SIG-M5 (cell line): ENCODE results near the gene PIGQ.

Experiments used
- DNase-seq: peaks from one replicate; lab custom pipeline; 2025; lab: John Stamatoyannopoulos, UW

Gene PIGQ

DNA sequence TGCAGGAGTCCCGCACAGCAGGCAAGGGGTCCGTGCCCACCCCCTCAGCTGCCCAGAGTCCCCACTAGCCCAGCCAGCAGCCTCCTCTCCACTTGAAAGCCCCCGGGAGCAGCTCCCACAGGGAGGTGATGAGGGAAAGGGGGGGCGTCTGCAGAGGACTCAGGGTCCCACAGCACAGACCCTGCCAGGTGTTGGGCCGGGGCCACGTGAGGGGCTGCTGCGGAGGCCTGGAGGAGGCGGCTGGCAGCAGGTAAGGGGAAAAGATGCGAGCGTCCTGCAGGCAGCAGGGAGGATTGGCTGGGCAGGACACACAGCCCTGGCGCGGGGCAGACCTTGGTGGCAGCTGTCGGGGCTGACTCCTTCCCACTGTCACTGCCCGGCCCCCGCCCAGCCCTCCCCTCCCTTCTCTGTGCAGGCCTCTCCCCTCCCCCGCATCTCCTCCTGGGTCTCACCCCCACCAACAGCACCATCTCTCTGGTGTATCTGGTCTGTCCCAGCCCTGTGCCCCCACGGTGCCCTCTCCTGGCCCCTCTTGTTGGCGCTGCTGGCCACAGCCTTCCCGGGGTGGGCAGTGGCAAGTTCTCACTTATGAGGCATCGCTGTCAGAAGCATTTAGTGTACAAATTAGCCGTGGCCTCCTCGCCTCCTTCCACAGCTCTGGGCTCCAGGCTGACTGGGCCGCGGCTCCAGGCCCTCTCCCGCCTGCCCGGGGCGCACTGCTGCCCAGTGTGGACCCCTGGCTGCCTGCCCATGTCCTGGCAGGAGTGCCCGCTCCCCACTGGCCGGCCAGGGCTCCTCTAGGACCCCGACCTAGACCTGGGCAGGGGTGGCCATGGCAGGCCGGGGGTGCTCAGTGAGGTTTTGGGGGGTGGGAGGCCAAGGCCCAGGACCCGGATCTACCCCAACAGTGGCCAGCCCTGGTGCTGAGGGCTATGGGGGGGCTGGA is 14.0 kb upstream of the PIGQ start:
- DNase-seq, result no peak

- no peak for DNase-seq
These were observed 13.1 kb upstream of the PIGQ start for GRCh38 chr16:556474-557173.

- no peak for DNase-seq
These were observed 12.1 kb upstream of the PIGQ start for GRCh38 chr16:557463-558297.

DNA sequence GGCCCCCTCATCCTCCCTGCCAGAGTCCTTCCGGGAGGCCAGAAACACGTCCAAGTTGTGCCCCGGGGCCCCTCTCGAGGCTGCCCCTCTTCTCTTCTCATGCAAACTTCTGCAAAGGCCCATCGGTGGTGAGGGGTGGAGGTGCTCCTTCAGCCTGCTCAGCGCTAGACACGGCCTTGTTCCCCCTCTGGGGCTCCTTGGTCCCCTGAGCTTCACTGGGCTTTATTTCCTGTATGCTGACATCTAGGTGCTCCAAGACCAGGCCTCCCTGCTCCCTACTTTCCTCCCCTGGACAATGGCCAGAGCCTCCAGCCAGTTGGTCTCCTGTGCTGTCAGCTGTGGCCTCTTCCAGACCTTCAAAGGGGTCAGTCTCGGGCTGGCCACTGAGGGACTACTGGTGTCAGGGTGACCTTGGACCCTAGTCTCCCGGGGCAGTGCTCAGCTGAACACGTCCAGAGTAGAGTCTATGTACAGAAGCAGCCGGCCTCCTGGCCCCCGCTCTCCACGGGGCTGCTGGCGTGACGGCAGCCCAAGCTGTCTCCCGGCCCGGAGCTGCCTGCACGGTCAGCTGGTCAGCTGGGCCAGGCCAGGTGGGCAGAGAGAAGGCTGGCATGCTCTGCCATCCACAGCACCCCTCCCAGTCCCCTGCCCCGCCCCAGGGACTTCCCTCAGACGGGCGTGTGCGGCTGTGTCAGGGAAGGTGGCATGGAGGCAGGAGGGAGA is 11.3 kb upstream of the PIGQ start:
- DNase-seq, result no peak

- DNase-seq, result no peak
These were observed 10.8 kb upstream of the PIGQ start for GRCh38 chr16:559021-559380.

DNA sequence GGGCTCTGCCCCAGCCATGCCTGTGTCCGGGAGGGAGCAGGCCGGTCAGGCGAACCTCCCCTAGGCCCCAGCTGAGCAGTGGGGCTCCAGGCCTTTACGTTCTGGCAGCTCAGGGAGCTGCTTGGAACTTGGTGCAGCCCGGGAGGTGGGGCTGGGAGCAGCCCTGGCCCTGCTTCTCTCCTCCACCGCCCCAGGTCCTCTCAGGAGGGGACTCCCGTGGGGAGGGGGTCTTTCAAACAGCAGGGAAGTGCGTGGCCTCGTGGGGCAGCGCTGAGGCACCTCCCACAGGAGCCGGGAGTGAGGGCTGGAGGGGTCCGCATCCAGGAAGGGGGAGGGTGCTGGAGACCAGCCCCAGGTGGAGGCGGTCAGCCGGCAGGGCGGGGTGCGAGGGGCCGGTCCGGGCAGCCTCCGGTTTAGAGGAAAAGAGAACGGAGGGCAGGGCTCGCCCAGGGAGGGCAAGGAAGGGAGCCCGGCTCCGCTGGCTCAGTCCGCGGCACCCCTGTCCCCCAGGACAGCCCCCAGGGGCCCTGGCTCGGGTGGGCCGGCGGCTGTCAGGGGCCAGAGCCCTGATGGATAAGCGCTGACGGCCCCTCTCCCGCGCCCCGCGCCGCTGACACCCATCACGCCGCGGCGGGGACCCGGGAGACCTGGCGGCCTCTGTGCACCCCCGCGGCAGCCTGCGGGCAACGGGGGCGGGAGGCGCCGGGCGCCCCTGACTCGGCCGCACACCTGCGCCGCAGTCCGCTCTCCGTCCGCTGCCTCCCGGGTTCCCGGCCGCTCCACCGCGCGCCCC is 10.2 kb upstream of the PIGQ start:
- no peak for DNase-seq

DNA sequence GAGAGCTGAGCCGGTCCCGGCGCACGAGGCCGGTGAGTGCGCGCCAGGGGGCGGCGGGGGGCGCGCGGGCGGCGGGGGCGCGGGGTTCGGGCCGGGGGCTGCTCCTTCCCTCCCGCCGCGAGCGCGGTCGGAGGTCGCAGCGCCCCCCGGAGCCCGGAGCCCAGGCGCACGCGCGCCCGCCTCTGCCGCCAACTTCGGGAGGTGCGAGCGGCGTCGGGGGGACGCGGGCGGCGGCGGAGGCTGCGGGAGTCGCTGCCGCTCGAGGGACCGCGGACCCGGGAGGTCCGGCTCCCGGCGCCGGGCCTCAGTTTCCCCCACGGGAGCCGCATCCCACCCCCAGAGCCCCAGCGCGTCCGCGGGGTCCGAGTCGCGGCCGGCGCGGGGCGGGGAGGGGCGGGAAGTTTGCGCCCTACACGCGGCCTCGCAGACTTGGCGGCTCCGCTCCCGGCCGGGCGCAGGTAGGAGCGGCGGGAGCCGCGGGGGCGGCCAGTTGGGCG is 9.5 kb upstream of the PIGQ start, which contains the start of gene PRR35:
TSS of gene PRR35 (plus strand) at position 191 of the 497 bp plus-strand sequence. CDS start 2,901 bp downstream, outside the sequence.
- DNase-seq, result no peak

DNA sequence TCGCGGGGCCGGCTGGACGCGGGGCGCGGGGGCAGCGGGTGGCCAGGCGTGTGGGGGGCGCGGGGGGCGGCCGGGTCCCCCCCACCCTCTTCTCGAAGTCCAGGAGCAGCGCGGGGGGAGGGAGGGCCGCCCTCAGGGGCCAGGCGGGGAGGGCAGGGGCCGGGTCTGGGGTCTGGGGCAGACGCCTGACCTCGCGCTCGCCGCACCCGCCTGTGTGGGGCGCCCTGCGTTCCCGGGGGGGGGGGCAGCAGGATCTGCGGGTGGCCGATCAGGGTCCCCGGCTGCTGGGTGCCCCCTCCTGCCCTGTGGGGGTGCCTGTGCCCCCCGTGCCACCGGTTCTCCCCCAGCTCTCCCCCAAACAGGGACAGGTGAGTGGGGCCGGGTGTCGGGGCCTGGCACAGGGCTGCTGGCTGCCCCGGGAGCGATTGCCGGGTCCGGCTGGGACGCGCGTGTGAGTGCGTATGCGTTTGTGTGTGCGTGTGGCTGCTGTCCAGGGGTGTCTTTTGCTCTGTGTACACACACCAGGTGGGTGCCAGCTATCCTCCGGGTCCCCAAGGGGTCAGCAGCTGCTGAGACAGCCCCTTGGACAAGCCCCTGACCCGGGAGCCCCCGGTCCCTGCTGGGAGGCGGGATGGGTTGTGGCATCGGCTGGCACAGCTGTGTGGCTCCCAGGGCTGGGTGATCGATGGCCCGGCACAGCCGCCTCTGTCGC is 8.9 kb upstream of the PIGQ start:
- DNase-seq, result no peak

GRCh38 chr16:561413-561794 is 8.4 kb upstream of the PIGQ start:
- DNase-seq, result no peak

GRCh38 chr16:561957-562938 is 7.5 kb upstream of the PIGQ start:
- no peak for DNase-seq

GRCh38 chr16:563072-563644 is 6.6 kb upstream of the PIGQ start:
- no peak for DNase-seq

GRCh38 chr16:564690-565418 is 4.9 kb upstream of the PIGQ start:
- no peak for DNase-seq

DNA sequence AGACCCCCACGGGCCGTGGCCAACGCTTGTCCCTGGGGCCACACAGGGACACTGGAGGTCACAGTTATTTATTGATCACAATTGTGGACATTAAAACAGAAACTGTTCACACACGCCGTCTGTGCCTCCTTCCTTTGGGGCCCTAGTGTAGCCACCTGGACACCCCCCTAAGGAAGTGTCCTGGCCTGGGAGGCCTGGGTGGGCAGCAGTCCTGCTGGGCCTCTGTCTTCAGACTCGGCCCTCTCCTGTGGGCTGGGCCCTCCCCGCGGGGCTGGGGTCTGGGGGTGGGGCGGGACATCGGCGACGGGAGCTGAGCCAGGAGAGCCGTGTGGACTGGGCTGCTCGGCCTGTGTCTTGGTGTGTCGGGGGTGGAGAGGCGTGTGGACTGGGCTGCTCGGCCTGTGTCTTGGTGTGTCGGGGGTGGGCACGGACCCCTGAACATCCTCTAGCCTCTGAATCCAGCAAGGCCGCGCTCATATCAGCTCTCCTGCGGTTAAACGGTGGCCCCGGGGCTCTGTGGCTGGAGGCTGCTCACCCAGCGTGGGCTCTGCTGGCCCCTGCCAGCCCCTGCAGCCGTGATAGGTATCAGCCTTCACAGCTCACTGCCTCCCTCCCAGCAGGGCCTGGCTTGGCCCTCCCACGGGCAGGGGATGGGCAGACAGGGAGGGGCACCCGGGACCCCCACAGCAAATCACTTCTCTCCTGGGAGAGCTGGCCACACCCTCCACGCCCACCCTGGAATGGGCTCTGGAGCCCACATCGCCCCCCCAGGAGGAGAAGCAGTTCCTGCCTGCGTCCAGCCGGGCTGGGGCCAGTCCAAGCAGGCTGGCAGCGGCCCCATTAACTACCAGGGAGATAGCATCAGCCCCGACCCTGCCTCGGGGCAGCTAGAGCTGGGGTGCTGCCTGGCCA is 4.1 kb upstream of the PIGQ start:
- no peak for DNase-seq

- DNase-seq, result no peak
These were observed 3.0 kb upstream of the PIGQ start, which contains the start of gene NHLRC4 for GRCh38 chr16:566475-567372. TSS of gene NHLRC4 (plus strand) at chr16:567005. CDS start at chr16:568048, 1,043 bp downstream.
